Erythroblast (primary cell): ENCODE measurements around the gene MYB.

Experiments
- GATA1 ChIP-seq: IDR thresholded peaks from 2 replicates; pipeline ENCODE4 v1.6.1; 2011; ENCODE audit warnings: low read depth, mild to moderate bottlenecking, control low read depth, low read length, moderate library complexity
- POLR2A ChIP-seq: IDR thresholded peaks from 2 replicates; pipeline ENCODE4 v1.6.1; 2011; ENCODE audit warnings: mild to moderate bottlenecking, low read length

- TF ChIP-seq POLR2A = no peak
- TF ChIP-seq GATA1 = no peak
These were observed 10.3 kb upstream of the MYB start for GRCh38 chr6:135170849-135171248.
